GM10266 (cell line): Measurements from ENCODE around the gene CABLES2.

Source experiments
- DNase-seq: peaks from one replicate; pipeline ENCODE4 v3.0.0; 2012; ENCODE audit errors: extremely low spot score
- CTCF ChIP-seq: IDR thresholded peaks from 2 replicates; pipeline ENCODE4 v1.5.1; 2012; ENCODE audit warnings: mild to moderate bottlenecking, low read depth; ENCODE audit not compliant: control insufficient read depth, insufficient read depth; ENCODE audit errors: missing control alignments

The CABLES2 gene

GRCh38 chr20:62389601-62390087 is 17.4 kb downstream of the CABLES2 start:
- DNase-seq = no peak
- TF ChIP-seq CTCF = no peak

- TF ChIP-seq CTCF = no peak
- no peak for DNase-seq
Observed at GRCh38 chr20:62388839-62389600, 18.1 kb downstream of the CABLES2 start.

- no peak for TF ChIP-seq CTCF
- DNase-seq = no peak
Observed at GRCh38 chr20:62387933-62388635, 19.0 kb downstream of the CABLES2 start.

GRCh38 chr20:62387219-62387913 is 19.7 kb downstream of the CABLES2 start:
- TF ChIP-seq CTCF = no peak
- DNase-seq = no peak

GRCh38 chr20:62386383-62387218 is 20.5 kb downstream of the CABLES2 start, which contains the start of gene RPS21:
TSS of gene RPS21 (plus strand) at chr20:62387103. CDS start at chr20:62387339, 236 bp downstream.
- peak; percentile 97 for DNase-seq
- TF ChIP-seq CTCF = peak; percentile 2

GRCh38 chr20:62382306-62383198 is 24.5 kb downstream of the CABLES2 start:
- peak; percentile 95 for TF ChIP-seq CTCF
- peak; percentile 86 for DNase-seq
